ENCODE measurements around the gene ASTL. TPM values are rescaled to one million over a fixed set of nuclear protein-coding genes. Genes with fewer than 3 reads are reported as not detected.

ASTL gene
- 0.18 TPM for total RNA-seq (2021; ENCODE audit: unreplicated experiment)
- not detected for polyA plus RNA-seq (2012; ENCODE audit: insufficient read length)
- Bru-seq, nascent RNA = percentile 20 among the genes with signal in this experiment
- percentile 16 among the genes with signal in this experiment for BruChase-seq, experiment 1, labeled RNA remaining after a 2-hour chase
- percentile 16 among the genes with signal in this experiment for BruChase-seq, experiment 2, labeled RNA remaining after a 6-hour chase
- long read RNA-seq, partial matches to known transcripts = 0 of 1 reads
- long read RNA-seq, other reads (novel, unspliced or antisense) = 1 of 1 reads

DNA sequence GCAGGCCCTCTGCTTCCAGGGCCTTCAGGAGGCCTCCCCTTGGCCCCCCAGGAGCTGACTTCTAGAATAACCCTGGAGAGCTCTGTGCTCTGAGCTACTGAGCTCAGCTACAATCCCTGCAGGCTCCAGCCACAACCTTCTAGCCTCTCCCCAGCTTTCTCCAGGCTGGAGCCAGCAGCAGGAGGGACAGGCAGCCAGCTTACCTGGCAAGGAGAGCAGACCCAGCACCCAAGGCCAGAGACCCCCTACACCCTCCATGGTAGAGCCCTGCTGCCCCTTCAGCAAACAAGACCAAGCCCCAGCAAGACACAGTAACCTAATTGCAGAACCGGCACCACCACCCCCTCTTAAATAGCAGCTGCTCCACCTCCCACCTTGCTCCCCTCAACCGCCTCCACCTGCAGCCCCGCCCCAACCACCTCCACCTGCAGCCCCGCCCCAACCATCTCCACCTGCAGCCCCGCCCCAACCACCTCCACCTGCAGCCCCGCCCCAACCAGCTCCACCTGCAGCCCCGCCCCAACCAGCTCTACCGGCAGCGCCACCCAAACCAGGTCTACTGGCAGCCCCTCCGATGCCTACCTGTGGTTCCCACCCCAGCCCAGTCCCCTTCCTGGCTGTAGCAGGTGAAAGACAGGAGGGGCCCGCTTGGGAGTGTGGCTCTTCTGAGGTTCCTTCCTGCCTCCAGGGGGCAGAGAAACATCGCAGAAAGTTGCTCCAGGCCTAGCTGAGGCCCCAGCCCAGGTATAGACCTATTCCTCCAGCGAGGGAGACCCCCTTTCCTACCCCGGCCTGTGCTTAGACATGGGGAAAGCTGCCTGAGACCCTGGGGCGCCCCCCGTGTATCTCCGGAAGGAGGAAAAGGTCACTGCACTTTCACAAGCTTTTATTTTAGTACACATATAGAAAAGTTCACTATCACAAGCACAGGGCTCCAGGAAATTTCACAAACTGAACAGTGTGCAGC, at the start of gene ASTL:
TSS of gene ASTL (minus strand) at position 324 of the 967 bp plus-strand sequence. CDS start at position 258, 66 bp downstream.
- peak; percentile 80 for ATAC-seq
- Histone ChIP-seq H3K36me3 (ENCODE audit: control insufficient read depth, insufficient read depth, low read length) (no peaks in the 10 kb centered on the region), H3K4me1 (ENCODE audit: control insufficient read depth, insufficient read depth, low read length) (no peaks in the 10 kb centered on the region), H3K4me3 (ENCODE audit: low read depth in 2 of 2, low read length in 2 of 2) (no peak within 1 kb of the TSS), H3K27ac (ENCODE audit: low read length) (no peak within 1 kb of the TSS), H3K9me3 (ENCODE audit: control insufficient read depth, insufficient read depth, low read depth, low read length) (no peaks in the 10 kb centered on the region), H3K27me3 (ENCODE audit: control insufficient read depth, insufficient read depth, low read length) (no peaks in the 10 kb centered on the region)
- in situ Hi-C loops (cut with HindIII; ENCODE audit: low pct_unique_long_range_greater_than_20kb, low sequenced_read_pairs) (no loop called here), intact Hi-C loops (cut with micrococcal nuclease; ENCODE audit: unreplicated experiment) (loop anchor here (1.0 kb wide), 1 partner anchor 36 kb away; no protein-coding TSS in a partner anchor)
- DNase-seq (ENCODE audit: low read depth, low spot score) = no peak
- CTCF ChIA-PET = interaction anchor here (0.8 to 3.9 kb wide), 2 partner anchors 8 to 36 kb away, joined by 5 to 55 read pairs; no protein-coding TSS in a partner anchor
- POLR2A ChIA-PET = interaction anchor here (1.2 kb wide), 1 partner anchor 36 kb away, joined by 5 read pairs; no protein-coding TSS in a partner anchor
- no TSS peak for BruUV-seq (replicated peaks)
- no peak for TF ChIP-seq SIN3A (IDR thresholded peaks at IDR 0.05; ENCODE audit: borderline replicate concordance, insufficient read depth, low read depth, low read length)
- TF ChIP-seq, protein P1, sequence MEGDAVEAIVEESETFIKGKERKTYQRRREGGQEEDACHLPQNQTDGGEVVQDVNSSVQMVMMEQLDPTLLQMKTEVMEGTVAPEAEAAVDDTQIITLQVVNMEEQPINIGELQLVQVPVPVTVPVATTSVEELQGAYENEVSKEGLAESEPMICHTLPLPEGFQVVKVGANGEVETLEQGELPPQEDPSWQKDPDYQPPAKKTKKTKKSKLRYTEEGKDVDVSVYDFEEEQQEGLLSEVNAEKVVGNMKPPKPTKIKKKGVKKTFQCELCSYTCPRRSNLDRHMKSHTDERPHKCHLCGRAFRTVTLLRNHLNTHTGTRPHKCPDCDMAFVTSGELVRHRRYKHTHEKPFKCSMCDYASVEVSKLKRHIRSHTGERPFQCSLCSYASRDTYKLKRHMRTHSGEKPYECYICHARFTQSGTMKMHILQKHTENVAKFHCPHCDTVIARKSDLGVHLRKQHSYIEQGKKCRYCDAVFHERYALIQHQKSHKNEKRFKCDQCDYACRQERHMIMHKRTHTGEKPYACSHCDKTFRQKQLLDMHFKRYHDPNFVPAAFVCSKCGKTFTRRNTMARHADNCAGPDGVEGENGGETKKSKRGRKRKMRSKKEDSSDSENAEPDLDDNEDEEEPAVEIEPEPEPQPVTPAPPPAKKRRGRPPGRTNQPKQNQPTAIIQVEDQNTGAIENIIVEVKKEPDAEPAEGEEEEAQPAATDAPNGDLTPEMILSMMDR (IDR thresholded peaks at IDR 0.05) = peak; percentile 52

DNA sequence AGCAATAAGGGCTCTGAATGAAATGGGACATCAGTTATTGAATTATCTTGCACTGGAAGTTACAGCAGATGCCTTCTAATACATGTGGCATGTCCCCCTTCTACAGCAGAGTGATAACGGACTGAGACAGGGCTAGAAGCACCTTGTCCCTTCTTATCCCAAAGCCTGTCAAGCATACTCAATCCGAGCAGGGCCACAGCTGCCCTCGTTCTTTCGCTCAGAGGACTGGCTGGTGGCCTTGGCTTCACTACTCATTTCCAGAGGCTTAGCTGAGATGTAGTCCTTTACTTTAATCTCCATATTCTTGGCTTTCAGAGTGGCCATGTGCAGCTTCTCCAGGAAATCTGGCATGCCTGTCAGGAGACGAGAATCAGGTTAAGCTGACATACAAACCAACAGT, 48.3 kb upstream of the ASTL start:
- TF ChIP-seq, protein P1 (IDR thresholded peaks at IDR 0.05) = no peak
- no peak for TF ChIP-seq TCF7L2 (IDR thresholded peaks at IDR 0.05; ENCODE audit: low read depth, low read length)
- TF ChIP-seq POLR2AphosphoS5 (IDR thresholded peaks at IDR 0.05; ENCODE audit: low read depth, low read length) = no peak
- TF ChIP-seq, protein P2, sequence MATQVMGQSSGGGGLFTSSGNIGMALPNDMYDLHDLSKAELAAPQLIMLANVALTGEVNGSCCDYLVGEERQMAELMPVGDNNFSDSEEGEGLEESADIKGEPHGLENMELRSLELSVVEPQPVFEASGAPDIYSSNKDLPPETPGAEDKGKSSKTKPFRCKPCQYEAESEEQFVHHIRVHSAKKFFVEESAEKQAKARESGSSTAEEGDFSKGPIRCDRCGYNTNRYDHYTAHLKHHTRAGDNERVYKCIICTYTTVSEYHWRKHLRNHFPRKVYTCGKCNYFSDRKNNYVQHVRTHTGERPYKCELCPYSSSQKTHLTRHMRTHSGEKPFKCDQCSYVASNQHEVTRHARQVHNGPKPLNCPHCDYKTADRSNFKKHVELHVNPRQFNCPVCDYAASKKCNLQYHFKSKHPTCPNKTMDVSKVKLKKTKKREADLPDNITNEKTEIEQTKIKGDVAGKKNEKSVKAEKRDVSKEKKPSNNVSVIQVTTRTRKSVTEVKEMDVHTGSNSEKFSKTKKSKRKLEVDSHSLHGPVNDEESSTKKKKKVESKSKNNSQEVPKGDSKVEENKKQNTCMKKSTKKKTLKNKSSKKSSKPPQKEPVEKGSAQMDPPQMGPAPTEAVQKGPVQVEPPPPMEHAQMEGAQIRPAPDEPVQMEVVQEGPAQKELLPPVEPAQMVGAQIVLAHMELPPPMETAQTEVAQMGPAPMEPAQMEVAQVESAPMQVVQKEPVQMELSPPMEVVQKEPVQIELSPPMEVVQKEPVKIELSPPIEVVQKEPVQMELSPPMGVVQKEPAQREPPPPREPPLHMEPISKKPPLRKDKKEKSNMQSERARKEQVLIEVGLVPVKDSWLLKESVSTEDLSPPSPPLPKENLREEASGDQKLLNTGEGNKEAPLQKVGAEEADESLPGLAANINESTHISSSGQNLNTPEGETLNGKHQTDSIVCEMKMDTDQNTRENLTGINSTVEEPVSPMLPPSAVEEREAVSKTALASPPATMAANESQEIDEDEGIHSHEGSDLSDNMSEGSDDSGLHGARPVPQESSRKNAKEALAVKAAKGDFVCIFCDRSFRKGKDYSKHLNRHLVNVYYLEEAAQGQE (IDR thresholded peaks at IDR 0.05; ENCODE audit: insufficient read depth in 1 of 2, low read depth in 2 of 2, low read length in 1 of 2) = no peak
- TF ChIP-seq SIN3A (IDR thresholded peaks at IDR 0.05; ENCODE audit: borderline replicate concordance, insufficient read depth, low read depth, low read length) = no peak
- CTCF ChIA-PET = no interaction called here
- no peak for DNase-seq (ENCODE audit: low read depth, low spot score)
- Histone ChIP-seq H3K4me1 (ENCODE audit: control insufficient read depth, insufficient read depth, low read length) (no peaks in the 10 kb centered on the region), H3K27ac (ENCODE audit: low read length) (no peak overlapping the region), H3K9me3 (ENCODE audit: control insufficient read depth, insufficient read depth, low read depth, low read length) (no peaks in the 10 kb centered on the region), H3K4me3 (ENCODE audit: low read depth in 2 of 2, low read length in 2 of 2) (no peak overlapping the region), H3K27me3 (ENCODE audit: control insufficient read depth, insufficient read depth, low read length) (no peaks in the 10 kb centered on the region), H3K36me3 (ENCODE audit: control insufficient read depth, insufficient read depth, low read length) (peaks cover 31% of the 10 kb centered on the region)
- POLR2A ChIA-PET = interaction anchor here (0.5 kb wide), 1 partner anchor 22 kb away, joined by 12 read pairs; no protein-coding TSS in a partner anchor
- in situ Hi-C loops (cut with HindIII; ENCODE audit: low pct_unique_long_range_greater_than_20kb, low sequenced_read_pairs) (no loop called here), intact Hi-C loops (cut with micrococcal nuclease; ENCODE audit: unreplicated experiment) (no loop called here)
- no TSS peak for BruUV-seq (replicated peaks)
- no peak for ATAC-seq

Data from Panc1 (cell line).